Fibroblast of peridontal ligament (primary cell): Measurements from ENCODE around the gene HMCN2.

Source experiments
- DNase-seq: peaks from one replicate; pipeline ENCODE4 v3.0.0-alpha.2; 2010; ENCODE audit errors: extremely low read depth

Gene HMCN2

DNA sequence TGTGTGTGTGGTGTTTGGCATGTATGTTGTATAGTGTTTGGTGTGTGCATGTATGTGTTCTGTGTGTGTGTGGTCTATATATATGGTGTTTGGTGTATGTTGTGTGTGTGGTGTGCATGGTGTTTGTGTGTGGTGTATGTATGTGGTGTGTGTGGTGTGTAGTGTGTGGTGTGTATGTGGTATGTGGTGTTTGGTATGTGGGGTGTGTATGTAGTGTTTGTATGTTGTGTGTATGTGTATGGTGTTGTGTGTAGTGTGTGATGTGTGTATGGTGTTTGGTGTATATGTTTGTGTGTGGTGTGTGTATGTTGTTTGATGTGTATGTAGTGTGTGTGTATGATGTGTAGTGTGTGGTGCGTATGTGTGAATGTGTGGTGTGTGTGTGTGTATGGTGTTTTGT is 78.8 kb downstream of the HMCN2 start:
- DNase-seq: no peak

DNA sequence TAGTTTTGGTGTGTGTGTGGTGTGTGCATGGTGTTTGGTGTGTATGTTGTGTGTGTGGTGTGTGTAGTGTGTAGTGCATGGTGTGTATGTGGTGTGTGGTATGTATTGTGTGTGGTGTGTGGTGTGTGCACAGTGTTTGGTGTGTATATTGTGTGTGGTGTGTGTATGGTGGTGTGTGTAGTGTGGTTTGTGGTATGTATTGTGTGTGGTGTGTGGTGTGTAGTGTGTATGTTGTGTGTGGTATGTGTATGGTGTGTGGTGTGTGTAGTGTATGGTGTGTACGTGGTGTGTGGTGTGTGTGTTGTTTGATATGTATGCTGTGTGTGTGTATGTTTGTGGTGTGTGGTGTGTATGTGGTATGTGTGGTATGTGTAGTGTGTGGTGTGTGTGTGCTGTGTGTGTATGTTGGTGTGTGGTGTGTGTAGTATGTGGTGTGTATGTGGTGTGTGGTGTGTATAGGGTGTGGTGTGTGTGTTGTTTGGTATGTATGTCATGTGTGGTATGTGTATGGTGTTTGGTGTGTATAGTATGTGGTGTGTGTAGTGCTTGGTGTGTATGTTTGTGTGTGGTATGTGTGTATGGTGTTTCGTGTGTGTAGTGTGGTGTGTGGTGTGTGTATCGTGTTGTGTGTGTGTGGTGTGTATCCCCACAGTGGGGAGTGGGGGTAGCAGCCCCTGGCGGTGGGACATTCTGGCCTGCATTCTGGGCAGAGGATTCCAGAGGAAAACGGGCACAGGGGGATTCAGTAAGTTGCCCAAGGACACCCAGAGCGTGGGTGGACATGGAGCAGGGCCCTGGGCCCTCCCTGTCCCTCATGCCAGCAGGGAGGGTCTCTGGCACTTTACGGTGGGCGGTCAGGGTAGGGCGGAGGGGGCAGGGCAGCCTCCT is 79.7 kb downstream of the HMCN2 start:
- DNase-seq: no peak

DNA sequence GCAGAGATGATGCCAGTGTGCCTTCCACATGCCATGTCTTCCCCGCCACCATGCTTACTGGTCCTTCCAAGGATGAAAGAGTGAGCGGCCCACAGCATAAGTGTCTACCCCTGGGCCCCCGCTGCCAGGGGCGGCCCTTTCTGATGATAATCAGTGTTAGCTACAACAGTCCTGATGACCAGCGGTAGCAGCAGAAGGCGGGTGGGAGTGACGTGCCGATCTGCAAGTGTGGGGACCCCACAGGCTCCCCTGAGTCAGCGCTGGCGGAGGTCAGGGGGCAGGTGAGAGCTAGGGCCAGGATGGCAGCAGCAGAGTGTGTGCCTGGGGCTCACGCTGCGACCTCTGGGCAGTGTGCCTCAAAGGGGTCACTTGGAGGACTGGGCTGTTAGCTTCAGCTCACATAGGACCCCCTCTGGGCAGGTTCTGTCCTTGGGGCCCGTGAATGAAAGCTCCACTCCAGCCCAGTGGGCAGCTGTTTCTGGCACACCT is 80.4 kb downstream of the HMCN2 start:
- no peak for DNase-seq

DNA sequence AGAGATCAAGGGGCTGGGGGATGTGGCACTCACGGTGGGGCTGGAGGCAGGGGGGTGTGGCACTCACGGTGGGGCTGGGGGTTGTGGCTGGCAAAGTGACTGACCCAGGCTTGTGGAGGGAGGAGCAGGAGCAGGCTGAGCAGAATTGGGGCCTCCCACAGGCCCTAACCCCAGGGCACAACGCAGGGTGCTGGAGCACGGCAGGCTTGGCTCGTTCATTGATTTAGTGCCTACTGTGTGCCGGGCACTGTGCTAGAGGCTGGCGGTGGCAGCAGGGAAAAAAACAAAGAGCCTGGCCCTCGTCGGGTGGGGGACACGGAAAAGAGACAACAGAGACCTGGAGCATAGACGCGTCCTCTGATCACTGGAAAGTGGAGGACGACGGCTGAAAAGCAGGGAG is 80.9 kb downstream of the HMCN2 start:
- DNase-seq: no peak

DNA sequence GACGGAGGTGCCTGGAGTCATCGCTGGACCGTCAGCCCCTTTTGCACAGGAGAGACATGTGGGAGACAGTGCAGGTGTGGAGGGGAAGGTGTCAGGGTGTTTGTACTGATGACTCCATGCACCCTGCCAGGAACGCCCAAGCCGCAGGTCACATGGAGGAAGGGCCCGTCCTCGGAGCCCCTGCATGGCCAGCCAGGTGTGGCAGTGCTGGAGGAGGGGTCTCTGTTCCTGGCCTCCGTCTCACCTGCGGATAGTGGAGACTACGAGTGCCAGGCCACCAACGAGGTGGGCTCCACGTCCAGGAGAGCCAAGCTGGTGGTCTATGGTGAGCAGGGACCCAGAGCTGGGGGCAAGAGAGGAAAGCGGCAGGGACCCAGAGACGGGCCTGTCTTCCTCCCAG is 81.5 kb downstream of the HMCN2 start:
- DNase-seq: no peak

DNA sequence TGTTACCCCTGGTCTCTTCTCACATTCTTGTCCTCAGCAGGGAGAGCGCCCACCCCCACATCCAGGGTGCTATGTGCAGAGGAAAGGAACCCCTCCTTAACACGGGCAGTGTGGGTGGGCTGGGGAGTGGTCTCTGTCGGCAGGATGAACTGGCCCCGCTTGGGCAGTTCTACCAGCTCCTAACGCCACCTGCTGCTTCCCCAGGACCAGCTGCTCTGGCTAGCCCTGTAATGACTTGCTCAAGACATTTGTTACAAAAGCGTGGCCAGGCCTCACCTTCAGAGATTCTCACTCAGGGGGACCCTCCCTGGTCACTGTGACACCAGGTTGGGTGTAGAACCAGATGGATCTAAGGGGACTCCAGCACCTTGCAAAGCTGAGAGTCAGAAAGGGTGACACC is 82.4 kb downstream of the HMCN2 start:
- no peak for DNase-seq

DNA sequence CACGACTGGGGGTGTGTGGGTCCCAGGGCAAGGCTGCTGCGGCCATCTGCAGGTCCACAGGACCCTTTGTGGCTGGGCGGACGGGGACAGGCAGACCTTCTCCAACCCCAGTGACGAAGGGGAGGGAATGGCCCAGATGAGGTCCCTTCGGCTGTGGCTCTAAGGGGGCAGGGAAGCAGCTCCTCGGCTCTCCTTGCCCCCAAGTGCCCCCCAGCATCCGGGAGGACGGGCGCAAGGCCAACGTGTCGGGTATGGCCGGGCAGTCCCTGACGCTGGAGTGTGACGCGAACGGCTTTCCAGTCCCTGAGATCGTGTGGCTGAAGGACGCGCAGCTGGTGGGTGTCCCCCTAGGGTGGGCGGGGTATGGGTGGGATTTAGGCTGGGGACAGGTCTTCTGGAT is 82.8 kb downstream of the HMCN2 start:
- DNase-seq: no peak

DNA sequence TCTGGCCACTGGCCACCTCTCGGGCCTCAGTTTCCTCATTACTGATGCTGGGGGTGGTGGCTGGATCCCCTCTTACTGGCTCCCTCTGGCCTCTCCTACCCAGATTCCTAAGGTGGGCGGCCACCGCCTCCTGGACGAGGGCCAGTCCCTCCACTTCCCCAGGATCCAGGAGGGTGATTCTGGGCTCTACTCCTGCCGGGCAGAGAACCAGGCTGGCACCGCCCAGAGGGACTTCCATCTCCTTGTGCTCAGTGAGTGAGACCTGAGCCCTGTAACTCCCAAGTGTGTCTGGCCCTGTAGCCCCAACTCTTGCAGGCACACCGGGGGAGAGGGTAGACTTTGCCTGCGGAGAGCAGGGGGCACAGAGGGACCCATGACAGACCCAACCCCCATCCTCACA is 83.3 kb downstream of the HMCN2 start:
- no peak for DNase-seq

DNA sequence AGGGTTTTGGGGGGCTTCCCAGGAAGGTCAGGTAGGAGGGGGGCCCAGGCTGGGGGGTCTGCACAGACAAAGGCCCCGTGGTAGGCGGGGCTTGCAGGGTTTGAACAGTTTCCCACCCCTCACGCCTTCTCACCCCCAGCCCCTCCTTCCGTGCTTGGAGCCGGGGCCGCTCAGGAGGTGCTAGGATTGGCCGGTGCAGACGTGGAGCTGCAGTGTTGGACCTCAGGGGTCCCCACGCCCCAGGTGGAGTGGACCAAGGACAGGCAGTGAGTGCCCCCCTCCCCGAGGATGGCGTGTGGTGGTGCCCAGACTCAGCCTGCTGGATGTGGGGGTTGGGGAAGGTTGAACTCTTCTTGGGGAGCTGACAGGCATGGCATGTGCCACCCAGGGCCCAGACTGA is 83.8 kb downstream of the HMCN2 start:
- no peak for DNase-seq

DNA sequence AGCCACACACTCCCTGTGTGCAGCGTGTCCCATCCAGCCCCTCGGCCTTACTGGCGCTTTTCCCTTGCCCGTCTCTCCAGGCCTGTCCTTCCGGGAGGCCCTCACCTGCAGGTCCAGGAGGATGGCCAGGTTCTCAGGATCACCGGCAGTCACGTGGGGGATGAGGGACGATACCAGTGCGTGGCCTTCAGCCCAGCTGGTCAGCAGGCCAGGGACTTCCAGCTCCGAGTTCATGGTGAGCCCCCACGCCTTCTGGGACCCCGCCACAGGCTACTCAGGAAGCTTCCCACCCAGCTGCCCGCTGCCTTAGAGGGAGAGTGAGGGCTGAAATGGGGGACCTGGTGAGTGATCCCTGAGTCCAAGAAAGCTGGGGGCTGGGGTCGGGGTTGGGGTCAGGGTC is 85.8 kb downstream of the HMCN2 start:
- DNase-seq: no peak

DNA sequence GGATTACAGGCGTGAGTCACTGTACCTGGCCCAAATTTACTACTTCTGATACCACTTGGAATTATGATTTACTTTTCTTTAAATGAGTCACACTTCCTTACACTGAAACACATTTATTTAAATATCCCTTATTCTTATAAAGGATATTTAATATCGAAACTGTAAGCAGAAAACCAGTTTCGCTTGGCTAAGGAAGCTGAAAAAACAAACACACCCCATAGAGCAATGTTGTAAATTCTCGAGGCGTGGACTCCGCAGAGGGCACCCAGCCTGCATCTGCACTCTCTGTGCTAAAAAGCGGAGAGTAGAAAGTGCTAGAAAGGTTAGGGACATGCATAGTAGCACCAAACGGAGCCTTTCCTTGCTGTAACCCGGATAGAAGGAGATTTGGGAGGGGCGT is 86.5 kb downstream of the HMCN2 start:
- peak; percentile 7 for DNase-seq

DNA sequence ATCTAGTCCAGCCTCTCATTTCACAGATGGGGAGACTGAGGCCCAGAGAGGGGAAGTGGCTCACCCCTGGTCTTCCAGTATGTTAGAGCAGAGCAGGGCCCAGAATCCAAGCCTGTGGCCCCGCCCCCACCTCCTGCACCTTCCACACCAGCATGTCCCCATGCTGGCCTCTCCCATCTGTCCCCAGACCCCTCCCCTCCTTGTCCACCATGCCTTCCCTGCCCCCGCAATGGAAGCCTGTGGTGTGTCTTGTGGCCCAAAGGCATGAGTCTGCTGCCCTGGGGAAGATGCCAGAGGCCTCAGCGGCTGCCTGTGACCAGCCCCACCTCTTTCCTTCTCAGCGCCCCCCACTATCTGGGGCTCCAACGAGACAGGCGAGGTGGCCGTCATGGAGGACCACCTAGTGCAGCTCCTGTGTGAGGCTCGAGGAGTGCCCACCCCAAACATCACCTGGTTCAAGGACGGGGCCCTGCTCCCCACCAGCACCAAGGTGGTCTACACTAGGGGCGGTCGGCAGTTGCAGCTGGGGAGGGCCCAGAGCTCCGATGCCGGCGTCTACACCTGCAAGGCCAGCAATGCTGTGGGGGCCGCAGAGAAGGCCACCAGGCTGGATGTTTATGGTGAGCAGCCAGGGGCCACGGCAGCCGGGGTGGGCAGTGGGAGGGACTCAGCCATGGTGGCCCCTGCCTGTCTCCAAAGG is 87.2 kb downstream of the HMCN2 start:
- DNase-seq: no peak

DNA sequence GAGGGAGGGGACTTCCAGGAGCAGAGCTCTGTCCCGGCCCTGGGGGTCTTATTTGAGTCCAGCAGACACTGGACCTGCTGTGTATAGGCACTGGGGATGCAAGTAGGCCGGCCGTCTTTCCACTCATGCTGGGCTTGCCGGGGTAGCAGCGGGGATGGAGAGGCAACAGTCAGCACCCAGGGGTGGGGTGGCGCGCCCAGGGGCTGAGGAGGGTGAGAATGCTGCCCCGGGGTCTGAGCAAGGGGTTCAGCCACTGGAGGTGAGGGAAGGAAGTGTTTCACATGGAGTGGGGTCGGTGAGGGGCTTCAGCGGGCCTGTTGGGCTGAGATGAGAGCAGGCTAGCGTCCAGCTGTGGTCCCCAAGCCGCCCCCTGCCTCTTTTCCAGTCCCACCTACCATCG is 88.8 kb downstream of the HMCN2 start:
- DNase-seq: no peak

DNA sequence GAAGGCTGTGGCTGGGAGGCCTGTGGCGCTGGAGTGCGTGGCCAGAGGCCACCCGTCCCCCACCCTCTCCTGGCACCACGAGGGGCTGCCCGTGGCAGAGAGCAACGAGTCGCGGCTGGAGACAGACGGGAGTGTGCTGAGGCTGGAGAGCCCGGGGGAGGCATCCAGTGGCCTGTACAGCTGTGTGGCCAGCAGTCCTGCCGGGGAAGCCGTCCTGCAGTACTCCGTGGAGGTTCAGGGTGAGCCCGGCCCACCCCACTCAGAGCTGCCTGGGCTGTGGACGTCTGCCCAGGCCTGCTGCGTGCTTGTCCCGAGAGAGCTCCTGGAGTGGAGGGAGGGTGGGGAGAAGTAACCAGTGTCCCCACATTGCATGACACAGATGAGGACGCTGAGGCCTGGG is 89.2 kb downstream of the HMCN2 start:
- DNase-seq: no peak

DNA sequence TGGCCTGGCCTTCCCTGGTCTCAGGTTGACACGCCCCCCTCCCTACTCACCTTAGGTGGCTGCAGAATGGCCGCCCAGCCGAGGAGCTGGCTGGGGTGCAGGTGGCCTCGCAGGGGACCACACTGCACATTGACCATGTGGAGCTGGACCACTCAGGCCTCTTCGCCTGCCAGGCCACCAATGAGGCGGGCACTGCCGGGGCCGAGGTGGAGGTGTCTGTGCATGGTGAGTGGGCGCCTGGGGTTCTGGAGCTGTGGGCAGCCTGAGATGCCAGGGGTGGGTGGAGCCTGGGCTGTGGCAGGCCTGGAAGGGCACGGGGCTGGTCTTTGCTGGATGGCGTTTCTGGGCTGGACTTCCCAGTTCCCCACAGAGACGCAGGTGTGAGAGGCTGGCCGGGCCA is 90.5 kb downstream of the HMCN2 start:
- no peak for DNase-seq

DNA sequence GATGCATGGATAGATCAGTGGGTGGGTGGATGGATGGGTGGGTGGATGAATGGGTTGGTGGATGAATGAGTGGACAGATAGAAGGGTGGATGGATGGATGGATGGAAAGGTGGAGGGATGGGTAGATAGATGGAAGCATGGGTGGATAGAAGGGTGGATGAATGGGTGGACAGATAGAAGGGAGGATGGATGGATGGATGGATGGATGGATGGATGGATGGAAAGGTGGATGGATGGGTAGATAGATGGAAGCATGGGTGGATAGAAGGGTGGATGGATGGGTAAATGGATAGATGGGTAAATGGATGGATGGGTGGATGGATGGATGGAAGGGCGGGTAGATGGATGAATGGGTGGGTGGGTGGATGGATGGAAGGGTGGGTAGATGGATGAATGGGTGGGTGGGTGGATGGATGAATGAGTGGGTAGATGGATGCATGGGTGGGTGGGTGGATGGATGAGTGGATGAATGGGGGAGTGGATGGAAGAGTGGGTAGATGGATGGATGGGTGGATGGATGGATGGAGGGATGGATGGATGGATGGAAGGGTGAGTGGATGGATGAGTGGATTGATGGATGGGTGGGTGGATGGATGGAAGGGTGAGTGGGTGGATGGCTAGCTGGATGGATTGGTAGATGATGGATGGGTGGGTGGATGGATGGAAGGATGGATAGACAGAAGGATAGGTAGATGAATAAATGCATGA is 91.5 kb downstream of the HMCN2 start:
- no peak for DNase-seq

DNA sequence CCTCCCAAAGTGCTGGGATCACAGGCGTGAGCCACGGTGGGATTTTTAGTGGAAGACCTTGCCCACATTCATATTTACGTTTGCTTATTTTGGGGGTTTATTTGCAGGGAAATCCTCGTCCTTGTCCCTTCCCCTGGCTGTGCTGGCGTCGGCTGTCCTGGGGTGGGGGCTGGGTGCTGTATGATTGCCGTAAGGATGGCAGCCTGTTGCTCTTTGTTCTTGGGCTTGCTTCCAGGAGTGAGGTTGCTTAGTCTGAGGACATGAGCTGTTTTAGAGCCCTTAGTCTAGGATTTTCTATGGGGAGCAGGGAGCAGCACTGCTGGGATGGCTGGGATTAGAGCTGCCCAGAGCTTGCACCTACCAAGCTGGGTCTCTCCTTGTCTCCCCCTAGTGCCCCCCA is 93.4 kb downstream of the HMCN2 start:
- DNase-seq: no peak

DNA sequence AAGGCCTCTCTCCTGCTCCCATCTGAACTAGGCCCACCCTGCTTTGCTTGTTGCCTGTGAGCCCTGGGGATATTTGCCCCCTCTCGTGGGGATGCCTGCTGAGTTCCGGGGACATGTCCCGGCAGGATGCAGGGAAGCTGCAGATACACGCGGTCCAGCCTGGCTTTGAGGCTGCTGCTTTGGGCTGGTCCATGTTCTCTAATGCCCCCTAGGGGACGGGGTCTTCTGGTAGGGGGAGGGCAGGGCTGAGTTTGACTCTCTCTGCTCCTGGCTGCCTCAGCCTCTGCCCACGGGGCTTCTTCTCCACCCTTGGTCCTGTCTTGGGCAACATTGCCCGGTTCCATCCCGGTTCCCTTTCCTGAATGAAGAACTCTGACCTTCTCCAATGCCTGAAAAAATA is 94.3 kb downstream of the HMCN2 start:
- DNase-seq: no peak

DNA sequence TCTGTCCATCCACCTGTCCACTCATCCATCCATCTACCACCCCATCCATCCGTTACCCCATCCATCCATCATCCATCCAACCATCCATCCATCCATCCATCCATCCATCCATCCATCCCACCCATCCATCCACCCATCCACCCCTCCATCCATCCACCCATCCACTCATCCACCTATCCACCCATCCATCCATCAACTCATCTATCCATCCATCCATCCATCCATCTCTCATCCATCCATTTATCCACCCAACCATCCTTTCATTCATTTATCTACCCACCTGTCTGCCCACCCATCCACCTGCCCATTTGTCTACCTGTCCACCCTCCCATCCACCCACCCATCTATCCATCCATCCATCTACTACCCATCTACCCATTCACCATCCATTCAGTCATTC is 95.1 kb downstream of the HMCN2 start:
- DNase-seq: no peak

DNA sequence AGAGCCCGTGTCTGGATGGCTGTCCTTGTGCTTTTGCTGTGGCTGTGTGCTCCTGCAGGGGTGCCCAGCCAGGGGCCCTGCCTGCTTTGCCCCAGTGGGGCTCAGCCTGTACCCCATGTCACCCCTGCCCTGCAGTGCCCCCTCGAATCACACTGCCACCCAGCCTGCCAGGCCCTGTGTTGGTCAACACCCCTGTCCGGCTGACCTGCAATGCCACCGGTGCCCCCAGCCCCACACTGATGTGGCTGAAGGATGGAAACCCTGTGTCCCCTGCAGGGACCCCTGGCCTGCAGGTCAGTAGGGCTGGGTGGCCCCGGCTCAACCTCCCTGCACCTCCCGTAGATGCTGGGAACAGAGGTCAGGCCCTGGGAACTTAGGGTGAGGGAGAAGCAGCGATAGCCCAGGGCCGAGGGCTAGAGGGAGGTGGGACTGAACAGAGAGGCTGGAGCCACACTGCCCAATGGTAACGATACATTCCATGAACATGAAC is 96.4 kb downstream of the HMCN2 start:
- no peak for DNase-seq

DNA sequence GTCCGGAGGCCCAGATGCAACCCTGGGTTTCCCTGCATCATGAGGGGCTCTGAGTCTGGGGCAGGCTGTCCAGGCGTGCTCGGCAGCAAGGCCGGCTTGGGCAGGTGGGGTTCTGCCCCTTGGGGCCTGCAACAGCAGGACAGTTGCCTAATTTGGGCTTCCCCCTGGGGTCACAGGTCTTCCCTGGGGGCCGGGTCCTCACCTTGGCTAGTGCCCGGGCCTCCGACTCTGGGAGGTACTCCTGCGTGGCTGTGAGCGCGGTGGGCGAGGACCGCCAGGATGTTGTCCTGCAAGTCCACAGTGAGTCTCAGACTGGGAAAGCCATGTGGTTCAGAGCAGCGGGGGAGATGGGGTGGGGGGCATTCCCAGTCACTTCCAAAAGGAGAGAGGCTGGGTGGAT is 97.1 kb downstream of the HMCN2 start:
- DNase-seq: no peak

DNA sequence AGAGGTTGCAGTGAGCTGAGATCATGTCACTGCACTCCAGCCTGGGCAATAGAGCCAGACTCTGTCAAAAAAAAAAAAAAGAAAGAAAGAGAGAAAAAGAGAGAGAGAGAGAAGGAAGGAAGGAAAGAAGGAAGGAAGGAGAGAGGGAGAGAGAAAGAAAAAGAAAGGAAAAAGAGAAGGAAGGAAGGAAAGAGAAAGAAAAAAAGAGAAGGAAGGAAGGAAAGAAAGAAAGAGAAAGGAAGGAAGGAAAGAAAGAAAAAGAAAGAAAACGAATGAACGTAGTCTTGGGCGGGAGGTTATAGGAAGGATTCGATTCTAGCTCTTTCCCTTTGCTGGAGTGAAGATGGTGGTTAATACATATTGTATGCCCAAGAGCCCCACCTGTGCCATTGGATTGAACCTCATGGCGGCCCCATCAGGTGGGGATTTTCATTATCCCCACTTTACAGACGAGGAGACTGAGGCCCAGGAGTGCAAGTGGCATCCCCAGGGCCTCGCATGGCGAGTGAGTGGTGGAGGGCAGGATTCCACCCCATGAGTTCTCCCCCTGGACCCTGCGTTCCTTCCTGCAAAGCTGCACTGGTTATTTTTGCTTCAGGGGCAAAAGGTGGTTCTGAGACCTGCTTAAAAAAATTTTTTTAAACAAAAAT is 98.3 kb downstream of the HMCN2 start:
- no peak for DNase-seq
